ENCODE results near the gene SLCO3A1.

Gene SLCO3A1

DNA sequence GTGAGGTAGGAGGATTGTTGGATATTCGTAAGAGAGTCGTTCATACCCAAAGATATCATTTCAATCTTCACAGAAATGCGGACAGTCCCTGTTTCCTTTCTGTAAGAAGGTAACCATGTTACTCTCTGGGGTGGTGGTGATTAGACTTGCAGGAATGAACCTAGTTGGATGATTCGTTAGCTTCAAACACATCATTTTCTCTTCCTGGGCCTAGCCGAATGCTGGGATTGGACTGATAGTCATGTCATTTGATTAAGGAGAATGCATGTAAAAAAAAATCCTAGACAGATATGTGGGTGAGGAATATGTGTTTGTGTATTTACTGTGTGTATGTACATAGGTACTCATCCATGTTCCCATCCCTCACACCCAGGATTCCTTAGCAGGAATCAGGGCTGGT lies 12.4 kb downstream of the SLCO3A1 start:
- Histone ChIP-seq H4K91ac (ENCODE audit: low read depth, low read length) (no peak overlapping the region), H3K14ac (ENCODE audit: low read length) (no peak overlapping the region), H2BK5ac (ENCODE audit: low read depth, low read length, poor library complexity) (no peak overlapping the region), H3K27me3 (ENCODE audit: insufficient read depth, low read length) (no peaks in the 10 kb centered on the region), H3K79me1 (ENCODE audit: low read length) (peaks cover 4% of the 10 kb centered on the region), H3K4me3 (ENCODE audit: low read depth, low read length) (no peak overlapping the region), H3K4me1 (ENCODE audit: control insufficient read depth in 1 of 2, insufficient read depth in 2 of 2, low read length in 2 of 2) (peaks cover 7 to 11% of the 10 kb centered on the region in 2 experiments), H3K27ac (ENCODE audit: low read depth, low read length) (no peak overlapping the region), H2BK120ac (ENCODE audit: insufficient read depth, low read length, poor library complexity) (no peak overlapping the region), H3K23ac (ENCODE audit: low read length) (no peak overlapping the region), H3K18ac (ENCODE audit: low read length) (no peak overlapping the region), H3K79me2 (ENCODE audit: control insufficient read depth, insufficient read depth, low read length, poor library complexity) (no peaks in the 10 kb centered on the region), H3K36me3 (ENCODE audit: control insufficient read depth in 1 of 2, insufficient read depth in 2 of 2, low read length in 2 of 2) (no peaks in the 10 kb centered on the region), H3K9ac (ENCODE audit: low read length) (no peak overlapping the region), H4K12ac (ENCODE audit: low read depth, low read length) (no peak overlapping the region), H3K4ac (ENCODE audit: low read depth, low read length) (no peak overlapping the region), H3K4me2 (ENCODE audit: low read length) (no peak overlapping the region), H2AFZ (ENCODE audit: insufficient read depth, low read length, poor library complexity) (no peak overlapping the region), H4K8ac (ENCODE audit: low read depth, low read length) (no peak overlapping the region), H2BK12ac (ENCODE audit: low read length) (no peak overlapping the region), H3K9me3 (ENCODE audit: insufficient read depth, low read depth, low read length) (peaks cover 2% of the 10 kb centered on the region), H2AK5ac (ENCODE audit: low read length) (no peak overlapping the region)
- DNase-seq, result peak; percentile 59 to 75
- WGBS (ENCODE audit: extremely low coverage, insufficient coverage, insufficient read length), result no CpG with 5 or more reads among the region's 5 CpGs

GRCh38 chr15:91866371-91866905 lies 12.9 kb downstream of the SLCO3A1 start:
- Histone ChIP-seq H3K4me1 (ENCODE audit: control insufficient read depth in 1 of 2, insufficient read depth in 2 of 2, low read length in 2 of 2) (peaks cover 7 to 11% of the 10 kb centered on the region in 2 experiments), H3K9ac (ENCODE audit: low read length) (no peak overlapping the region), H3K4me3 (ENCODE audit: low read depth, low read length) (no peak overlapping the region), H3K4me2 (ENCODE audit: low read length) (no peak overlapping the region), H2AK5ac (ENCODE audit: low read length) (no peak overlapping the region), H2BK12ac (ENCODE audit: low read length) (no peak overlapping the region), H2AFZ (ENCODE audit: insufficient read depth, low read length, poor library complexity) (no peak overlapping the region), H3K79me2 (ENCODE audit: control insufficient read depth, insufficient read depth, low read length, poor library complexity) (no peaks in the 10 kb centered on the region), H3K9me3 (ENCODE audit: insufficient read depth, low read depth, low read length) (peaks cover 2% of the 10 kb centered on the region), H3K27ac (ENCODE audit: low read depth, low read length) (no peak overlapping the region), H3K14ac (ENCODE audit: low read length) (no peak overlapping the region), H4K12ac (ENCODE audit: low read depth, low read length) (no peak overlapping the region), H4K8ac (ENCODE audit: low read depth, low read length) (no peak overlapping the region), H3K79me1 (ENCODE audit: low read length) (peaks cover 4% of the 10 kb centered on the region), H2BK5ac (ENCODE audit: low read depth, low read length, poor library complexity) (no peak overlapping the region), H3K36me3 (ENCODE audit: control insufficient read depth in 1 of 2, insufficient read depth in 2 of 2, low read length in 2 of 2) (no peaks in the 10 kb centered on the region), H3K18ac (ENCODE audit: low read length) (no peak overlapping the region), H2BK120ac (ENCODE audit: insufficient read depth, low read length, poor library complexity) (no peak overlapping the region), H3K27me3 (ENCODE audit: insufficient read depth, low read length) (no peaks in the 10 kb centered on the region), H3K4ac (ENCODE audit: low read depth, low read length) (no peak overlapping the region), H4K91ac (ENCODE audit: low read depth, low read length) (no peak overlapping the region), H3K23ac (ENCODE audit: low read length) (no peak overlapping the region)
- WGBS (ENCODE audit: extremely low coverage, insufficient coverage, insufficient read length), result no CpG with 5 or more reads among the region's 6 CpGs
- peak; percentile 61 to 72 for DNase-seq

DNA sequence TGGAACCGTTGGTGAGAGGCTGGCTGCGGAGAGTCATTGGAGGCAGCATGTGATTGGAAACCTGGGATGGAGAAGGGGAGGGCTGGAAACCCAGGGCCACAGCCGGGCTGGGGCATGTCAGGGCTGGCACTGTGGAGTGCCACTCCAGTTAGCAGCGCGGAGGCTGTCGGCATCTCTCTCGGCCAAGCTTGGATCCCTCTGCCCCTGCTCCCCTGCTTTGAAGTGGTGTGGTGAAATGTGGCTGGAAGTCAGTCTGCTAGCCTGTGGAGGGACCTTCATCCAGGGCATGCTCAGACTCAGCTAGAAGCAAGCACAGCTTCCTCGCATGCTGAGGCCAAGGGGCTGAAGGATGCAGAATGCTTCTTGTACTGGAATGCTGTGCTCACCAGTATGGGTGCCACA lies 13.5 kb downstream of the SLCO3A1 start:
- Histone ChIP-seq H3K4ac (ENCODE audit: low read depth, low read length) (no peak overlapping the region), H3K9me3 (ENCODE audit: insufficient read depth, low read depth, low read length) (peaks cover 2% of the 10 kb centered on the region), H3K23ac (ENCODE audit: low read length) (no peak overlapping the region), H2BK5ac (ENCODE audit: low read depth, low read length, poor library complexity) (peak overlapping the region; percentile 18), H3K14ac (ENCODE audit: low read length) (peak overlapping the region; percentile 15), H4K12ac (ENCODE audit: low read depth, low read length) (no peak overlapping the region), H3K27me3 (ENCODE audit: insufficient read depth, low read length) (no peaks in the 10 kb centered on the region), H3K27ac (ENCODE audit: low read depth, low read length) (no peak overlapping the region), H4K91ac (ENCODE audit: low read depth, low read length) (peak overlapping the region; percentile 20), H2BK12ac (ENCODE audit: low read length) (peak overlapping the region; percentile 69), H3K79me1 (ENCODE audit: low read length) (peaks cover 4% of the 10 kb centered on the region), H4K8ac (ENCODE audit: low read depth, low read length) (no peak overlapping the region), H3K4me2 (ENCODE audit: low read length) (no peak overlapping the region), H3K36me3 (ENCODE audit: control insufficient read depth in 1 of 2, insufficient read depth in 2 of 2, low read length in 2 of 2) (no peaks in the 10 kb centered on the region), H2BK120ac (ENCODE audit: insufficient read depth, low read length, poor library complexity) (peak overlapping the region; percentile 3), H3K18ac (ENCODE audit: low read length) (peak overlapping the region; percentile 1), H2AK5ac (ENCODE audit: low read length) (peak overlapping the region; percentile 7), H3K79me2 (ENCODE audit: control insufficient read depth, insufficient read depth, low read length, poor library complexity) (no peaks in the 10 kb centered on the region), H2AFZ (ENCODE audit: insufficient read depth, low read length, poor library complexity) (no peak overlapping the region), H3K4me1 (ENCODE audit: control insufficient read depth in 1 of 2, insufficient read depth in 2 of 2, low read length in 2 of 2) (peaks cover 7 to 11% of the 10 kb centered on the region in 2 experiments), H3K4me3 (ENCODE audit: low read depth, low read length) (no peak overlapping the region), H3K9ac (ENCODE audit: low read length) (no peak overlapping the region)
- DNase-seq, result peak; percentile 30 to 36
- WGBS (ENCODE audit: extremely low coverage, insufficient coverage, insufficient read length), result no CpG with 5 or more reads among the region's 8 CpGs

GRCh38 chr15:91867581-91868026 lies 14.1 kb downstream of the SLCO3A1 start:
- H4K12ac ChIP-seq (ENCODE audit: low read depth, low read length), result no peak overlapping the region
- H3K9me3 ChIP-seq (ENCODE audit: insufficient read depth, low read depth, low read length), result peaks cover 2% of the 10 kb centered on the region
- no peak overlapping the region for H3K14ac ChIP-seq (ENCODE audit: low read length)
- H3K9ac ChIP-seq (ENCODE audit: low read length), result no peak overlapping the region
- no peak overlapping the region for H4K91ac ChIP-seq (ENCODE audit: low read depth, low read length)
- no peak overlapping the region for H3K4ac ChIP-seq (ENCODE audit: low read depth, low read length)
- H3K36me3 ChIP-seq (ENCODE audit: control insufficient read depth in 1 of 2, insufficient read depth in 2 of 2, low read length in 2 of 2), result no peaks in the 10 kb centered on the region
- H3K79me2 ChIP-seq (ENCODE audit: control insufficient read depth, insufficient read depth, low read length, poor library complexity), result no peaks in the 10 kb centered on the region
- no peak overlapping the region for H2BK5ac ChIP-seq (ENCODE audit: low read depth, low read length, poor library complexity)
- no peak overlapping the region for H2BK120ac ChIP-seq (ENCODE audit: insufficient read depth, low read length, poor library complexity)
- no CpG with 5 or more reads among the region's 8 CpGs for WGBS (ENCODE audit: extremely low coverage, insufficient coverage, insufficient read length)
- H2BK12ac ChIP-seq (ENCODE audit: low read length), result no peak overlapping the region
- no peak overlapping the region for H2AK5ac ChIP-seq (ENCODE audit: low read length)
- H3K27ac ChIP-seq (ENCODE audit: low read depth, low read length), result no peak overlapping the region
- no peak overlapping the region for H2AFZ ChIP-seq (ENCODE audit: insufficient read depth, low read length, poor library complexity)
- peaks cover 7 to 11% of the 10 kb centered on the region in 2 experiments for H3K4me1 ChIP-seq (ENCODE audit: control insufficient read depth in 1 of 2, insufficient read depth in 2 of 2, low read length in 2 of 2)
- no peak overlapping the region for H3K18ac ChIP-seq (ENCODE audit: low read length)
- peak overlapping the region; percentile 32 for H3K4me2 ChIP-seq (ENCODE audit: low read length)
- no peak overlapping the region for H3K4me3 ChIP-seq (ENCODE audit: low read depth, low read length)
- peaks cover 4% of the 10 kb centered on the region for H3K79me1 ChIP-seq (ENCODE audit: low read length)
- no peak overlapping the region for H3K23ac ChIP-seq (ENCODE audit: low read length)
- H4K8ac ChIP-seq (ENCODE audit: low read depth, low read length), result no peak overlapping the region
- no peaks in the 10 kb centered on the region for H3K27me3 ChIP-seq (ENCODE audit: insufficient read depth, low read length)
- peak; percentile 92 to 97 for DNase-seq
